SHP77 (cell line): ENCODE results near the gene C12orf57.

ENCODE experiments used
- DNase-seq, 2 experiments: peaks; one replicate each; lab custom pipeline; 2025; lab: John Stamatoyannopoulos, UW

C12orf57 gene

DNA sequence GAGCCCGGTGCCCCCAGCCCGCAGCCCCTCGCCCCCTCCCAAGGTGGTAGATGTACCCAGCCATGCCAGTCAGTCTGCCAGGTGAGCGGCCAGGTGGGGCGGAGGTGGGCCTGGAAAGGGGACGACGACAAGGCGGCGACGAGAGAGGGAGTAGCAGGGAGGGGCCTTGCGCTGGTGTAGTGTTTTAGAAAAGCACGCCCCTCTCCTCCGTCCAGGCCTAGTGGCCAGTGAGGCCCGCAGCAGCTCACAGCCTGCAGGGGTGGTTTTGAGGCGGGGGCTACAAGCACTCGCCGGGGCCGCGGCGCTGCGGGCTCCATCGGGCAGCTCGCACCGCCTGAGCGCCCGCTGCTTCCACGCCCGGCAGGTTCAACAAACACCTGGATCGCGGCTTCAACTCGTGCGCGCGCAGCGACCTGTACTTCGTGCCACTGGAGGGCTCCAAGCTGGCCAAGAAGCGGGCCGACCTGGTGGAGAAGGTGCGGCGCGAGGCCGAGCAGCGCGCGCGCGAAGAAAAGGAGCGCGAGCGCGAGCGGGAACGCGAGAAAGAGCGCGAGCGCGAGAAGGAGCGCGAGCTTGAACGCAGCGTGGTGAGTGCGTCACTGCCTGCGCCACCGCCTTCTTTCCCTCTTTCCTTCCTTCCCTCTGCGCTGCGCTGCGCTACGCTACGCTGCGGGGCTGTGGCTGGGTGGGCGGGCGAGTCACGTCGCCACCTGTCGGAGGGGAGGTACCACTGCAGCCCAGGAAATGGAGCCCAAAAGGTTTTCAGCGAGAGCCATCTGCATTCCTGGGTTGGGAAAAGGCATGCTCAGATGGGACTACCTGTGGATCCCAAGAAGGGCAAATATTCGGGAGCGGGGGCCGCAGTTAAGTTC is 6.1 kb upstream of the C12orf57 start:
- peak; percentile 78 to 80 for DNase-seq

DNA sequence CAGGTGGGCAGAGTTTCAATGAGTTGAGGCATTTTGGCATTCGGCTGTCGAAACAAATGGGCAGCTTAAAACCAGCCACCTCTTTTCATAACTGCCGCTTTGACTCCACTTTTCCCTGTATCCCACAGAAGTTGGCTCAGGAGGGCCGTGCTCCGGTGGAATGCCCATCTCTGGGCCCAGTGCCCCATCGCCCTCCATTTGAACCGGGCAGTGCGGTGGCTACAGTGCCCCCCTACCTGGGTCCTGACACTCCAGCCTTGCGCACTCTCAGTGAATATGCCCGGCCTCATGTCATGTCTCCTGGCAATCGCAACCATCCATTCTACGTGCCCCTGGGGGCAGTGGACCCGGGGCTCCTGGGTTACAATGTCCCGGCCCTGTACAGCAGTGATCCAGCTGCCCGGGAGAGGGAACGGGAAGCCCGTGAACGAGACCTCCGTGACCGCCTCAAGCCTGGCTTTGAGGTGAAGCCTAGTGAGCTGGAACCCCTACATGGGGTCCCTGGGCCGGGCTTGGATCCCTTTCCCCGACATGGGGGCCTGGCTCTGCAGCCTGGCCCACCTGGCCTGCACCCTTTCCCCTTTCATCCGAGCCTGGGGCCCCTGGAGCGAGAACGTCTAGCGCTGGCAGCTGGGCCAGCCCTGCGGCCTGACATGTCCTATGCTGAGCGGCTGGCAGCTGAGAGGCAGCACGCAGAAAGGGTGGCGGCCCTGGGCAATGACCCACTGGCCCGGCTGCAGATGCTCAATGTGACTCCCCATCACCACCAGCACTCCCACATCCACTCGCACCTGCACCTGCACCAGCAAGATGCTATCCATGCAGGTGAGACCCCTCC is 5.2 kb upstream of the C12orf57 start:
- DNase-seq: no peak

GRCh38 chr12:6939191-6939540 is 4.7 kb upstream of the C12orf57 start:
- DNase-seq: no peak

GRCh38 chr12:6941267-6941666 is 2.6 kb upstream of the C12orf57 start:
- DNase-seq: no peak

DNA sequence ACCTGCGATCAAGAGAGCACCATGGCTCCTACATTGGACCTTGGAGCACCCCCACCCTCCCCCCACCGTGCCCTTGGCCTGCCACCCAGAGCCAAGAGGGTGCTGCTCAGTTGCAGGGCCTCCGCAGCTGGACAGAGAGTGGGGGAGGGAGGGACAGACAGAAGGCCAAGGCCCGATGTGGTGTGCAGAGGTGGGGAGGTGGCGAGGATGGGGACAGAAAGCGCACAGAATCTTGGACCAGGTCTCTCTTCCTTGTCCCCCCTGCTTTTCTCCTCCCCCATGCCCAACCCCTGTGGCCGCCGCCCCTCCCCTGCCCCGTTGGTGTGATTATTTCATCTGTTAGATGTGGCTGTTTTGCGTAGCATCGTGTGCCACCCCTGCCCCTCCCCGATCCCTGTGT is 2.0 kb upstream of the C12orf57 start:
- DNase-seq: no peak

GRCh38 chr12:6942331-6942665 is 1.5 kb upstream of the C12orf57 start:
- DNase-seq: no peak

- DNase-seq: peak; percentile 56 to 61
Observed at GRCh38 chr12:6943389-6943721, 467 bp upstream of the C12orf57 start.

- DNase-seq: peak; percentile 72 to 73
Observed at GRCh38 chr12:6944381-6945186, 762 bp downstream of the C12orf57 start.

- DNase-seq: no peak
Observed at GRCh38 chr12:6945613-6946012, 1.8 kb downstream of the C12orf57 start.

- DNase-seq: peak; percentile 61 to 81
Observed at GRCh38 chr12:6946033-6946919, 2.5 kb downstream of the C12orf57 start.

DNA sequence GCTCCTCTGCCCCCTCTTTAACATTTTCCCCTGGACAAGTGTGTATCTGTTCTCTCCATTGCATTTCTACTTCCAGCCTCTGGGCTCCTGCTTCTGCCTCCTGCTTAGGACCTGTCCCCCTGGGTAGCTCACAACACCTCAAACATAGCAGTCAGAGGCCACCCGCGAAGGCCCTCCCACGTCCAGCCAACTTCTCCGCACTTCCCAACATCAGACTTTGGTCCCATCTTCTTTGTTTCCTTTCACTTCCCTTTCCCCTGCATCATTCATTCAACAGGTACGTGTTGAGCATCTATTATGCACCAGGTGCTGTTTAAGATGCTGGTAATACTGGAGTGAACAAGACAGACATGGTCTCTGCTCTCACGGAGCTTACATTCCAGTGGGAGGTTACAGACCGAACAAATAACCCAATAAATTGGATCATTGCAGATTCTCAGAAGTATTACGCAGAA is 3.1 kb downstream of the C12orf57 start:
- no peak for DNase-seq

GRCh38 chr12:6947615-6948014 is 3.8 kb downstream of the C12orf57 start:
- DNase-seq: no peak

DNA sequence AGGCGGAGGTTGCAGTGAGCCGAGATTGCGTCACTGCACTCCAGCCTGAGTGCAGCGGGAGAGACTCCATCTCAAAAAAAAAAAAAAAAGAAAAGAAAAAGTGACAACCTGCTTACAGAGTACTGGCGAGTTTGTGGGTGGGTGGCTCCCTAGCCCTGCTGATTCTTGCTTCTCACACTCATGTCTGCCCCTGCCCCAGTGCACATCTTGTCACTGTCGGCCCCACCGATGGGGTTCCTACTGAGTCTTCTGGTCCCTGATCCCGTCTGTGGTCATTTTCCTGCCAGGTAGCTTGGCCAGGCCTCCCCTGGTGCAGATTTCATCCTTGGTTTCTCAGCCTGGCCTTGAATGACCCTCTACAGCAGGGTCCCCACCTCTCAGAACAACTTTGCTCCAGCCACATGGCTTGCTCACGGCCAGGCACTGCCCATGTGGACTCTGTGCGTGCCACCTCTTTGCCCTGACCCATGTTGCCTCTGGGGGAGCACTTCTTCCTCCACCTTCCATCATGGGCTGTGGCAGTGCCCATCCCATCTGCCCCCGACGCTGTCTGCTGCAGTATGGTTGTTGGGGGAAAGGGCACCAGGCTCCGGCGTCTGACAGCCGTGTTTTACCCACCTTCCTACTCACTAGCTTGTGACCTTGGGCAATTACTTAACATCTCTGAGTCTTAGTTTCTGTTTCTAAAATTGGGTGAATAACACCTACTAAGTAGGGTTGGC is 5.2 kb downstream of the C12orf57 start:
- DNase-seq: no peak

DNA sequence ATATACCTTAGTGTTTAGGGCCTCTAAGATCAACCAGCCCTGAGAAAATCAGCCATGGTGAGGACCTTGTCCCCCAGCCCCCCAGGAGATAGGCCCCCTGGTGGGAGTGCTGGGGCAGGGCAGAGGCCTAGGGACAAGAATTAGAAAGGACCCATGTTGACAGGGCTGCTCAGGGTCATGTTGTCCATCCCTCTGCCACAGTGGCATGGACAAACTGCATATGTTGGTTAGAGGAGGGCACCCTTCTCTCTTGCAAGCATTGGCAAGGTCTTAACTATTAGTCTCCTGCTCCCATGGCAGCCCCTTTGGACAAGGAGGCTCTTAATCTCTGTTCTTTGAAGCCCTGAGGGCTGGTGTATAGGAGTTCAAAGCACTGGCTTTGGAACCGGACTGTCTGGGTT is 6.6 kb downstream of the C12orf57 start:
- DNase-seq: no peak

GRCh38 chr12:6950811-6951540 is 7.2 kb downstream of the C12orf57 start, which contains the start of gene PTPN6:
Gene PTPN6, plus strand, starts transcription at chr12:6951356. Its CDS starts 157 bp downstream, at chr12:6951513.
- no peak for DNase-seq

DNA sequence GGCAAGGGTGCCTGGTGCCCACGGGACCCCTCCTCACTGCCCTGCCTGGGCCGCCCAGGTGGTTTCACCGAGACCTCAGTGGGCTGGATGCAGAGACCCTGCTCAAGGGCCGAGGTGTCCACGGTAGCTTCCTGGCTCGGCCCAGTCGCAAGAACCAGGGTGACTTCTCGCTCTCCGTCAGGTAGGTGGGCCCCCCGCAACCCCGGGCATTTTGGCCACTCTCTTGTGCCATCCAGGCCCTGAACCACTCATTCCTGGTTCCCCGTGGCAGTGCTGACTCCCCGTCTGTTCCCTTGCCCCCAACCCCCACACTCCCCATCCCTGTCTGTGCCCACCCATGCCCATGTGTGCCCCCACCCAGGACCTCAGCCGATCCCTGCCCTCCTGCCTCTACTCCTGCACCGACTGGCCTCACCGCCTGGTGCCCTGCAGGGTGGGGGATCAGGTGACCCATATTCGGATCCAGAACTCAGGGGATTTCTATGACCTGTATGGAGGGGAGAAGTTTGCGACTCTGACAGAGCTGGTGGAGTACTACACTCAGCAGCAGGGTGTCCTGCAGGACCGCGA is 7.8 kb downstream of the C12orf57 start:
- DNase-seq: no peak

DNA sequence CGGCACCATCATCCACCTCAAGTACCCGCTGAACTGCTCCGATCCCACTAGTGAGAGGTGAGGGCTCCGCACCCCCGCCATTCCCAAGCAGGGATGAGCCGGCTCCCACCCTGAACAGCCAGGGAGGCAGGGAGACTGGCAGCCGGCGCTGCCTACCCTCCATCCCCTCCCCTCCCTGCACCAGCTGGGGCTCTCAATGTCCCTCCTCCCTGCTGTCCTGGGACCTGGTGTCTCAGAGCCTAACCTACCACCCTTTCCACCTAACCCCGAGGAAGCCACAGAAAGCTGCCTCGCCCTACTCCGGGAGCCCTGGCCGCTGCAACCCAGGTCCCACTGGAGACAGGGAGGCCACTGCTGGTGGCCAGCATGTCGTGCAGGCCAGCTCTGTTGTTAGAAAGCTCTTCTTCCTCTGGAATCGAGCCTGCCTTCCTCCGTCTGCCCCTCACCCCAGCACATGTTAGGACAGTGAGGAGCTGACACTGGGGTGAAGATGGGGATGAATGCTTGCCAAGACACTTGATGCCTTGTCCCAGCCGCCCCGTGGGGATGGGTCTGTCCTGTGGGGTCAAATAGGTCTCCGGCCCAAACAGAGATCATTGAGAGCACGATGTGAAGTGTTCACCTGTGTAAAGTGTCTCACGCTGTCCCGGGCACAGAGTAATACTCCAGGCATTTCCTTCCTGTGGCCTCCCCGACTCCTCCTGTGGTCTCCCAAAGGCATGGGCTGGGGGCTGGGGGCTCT is 8.5 kb downstream of the C12orf57 start:
- no peak for DNase-seq

GRCh38 chr12:6952863-6953441 is 9.1 kb downstream of the C12orf57 start:
- no peak for DNase-seq
